HG03039 (cell line): ENCODE measurements around the gene TSPEAR.

Experiments used
- ATAC-seq: cut with Tn5 transposase; IDR thresholded peaks from one replicate; pipeline ENCODE4 v1.9.1; 2021; ENCODE audit warnings: mild to moderate bottlenecking, moderate library complexity; ENCODE audit not compliant: unreplicated experiment

The TSPEAR gene

DNA sequence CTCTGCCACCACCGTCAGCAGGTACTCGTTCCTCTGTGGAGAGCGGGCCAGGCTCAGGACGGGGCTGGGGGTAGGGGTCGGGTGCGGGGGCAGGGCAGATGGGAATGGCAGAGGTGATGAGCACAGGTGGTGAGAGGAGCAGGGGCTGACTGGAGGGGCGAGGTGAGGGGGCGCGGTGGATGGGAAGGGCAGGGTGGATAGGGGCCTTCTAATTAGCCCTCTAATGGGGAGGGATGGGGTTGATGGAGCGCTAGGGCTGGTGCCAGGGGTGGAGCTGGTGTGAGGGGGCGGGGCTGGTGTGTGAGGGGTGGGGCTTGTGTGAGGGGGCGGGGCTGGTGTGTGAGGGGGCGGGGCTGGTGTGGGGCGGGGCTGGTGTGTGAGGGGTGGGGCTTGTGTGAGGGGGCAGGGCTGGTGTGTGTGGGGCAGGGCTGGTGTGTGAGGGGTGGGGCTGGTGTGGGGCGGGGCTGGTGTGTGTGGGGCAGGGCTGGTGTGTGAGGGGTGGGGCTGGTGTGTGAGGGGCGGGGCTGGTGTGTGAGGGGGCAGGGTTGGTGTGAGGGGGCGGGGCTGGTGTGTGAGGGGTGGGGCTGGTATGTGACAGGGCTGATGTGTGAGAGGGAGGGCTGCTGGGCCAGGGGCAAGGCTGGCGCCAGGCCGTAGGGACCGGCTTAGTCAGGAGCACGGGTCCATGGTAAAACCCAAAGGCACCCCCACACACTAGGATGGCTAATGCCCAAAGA lies 177.3 kb downstream of the TSPEAR start:
- no peak for ATAC-seq

DNA sequence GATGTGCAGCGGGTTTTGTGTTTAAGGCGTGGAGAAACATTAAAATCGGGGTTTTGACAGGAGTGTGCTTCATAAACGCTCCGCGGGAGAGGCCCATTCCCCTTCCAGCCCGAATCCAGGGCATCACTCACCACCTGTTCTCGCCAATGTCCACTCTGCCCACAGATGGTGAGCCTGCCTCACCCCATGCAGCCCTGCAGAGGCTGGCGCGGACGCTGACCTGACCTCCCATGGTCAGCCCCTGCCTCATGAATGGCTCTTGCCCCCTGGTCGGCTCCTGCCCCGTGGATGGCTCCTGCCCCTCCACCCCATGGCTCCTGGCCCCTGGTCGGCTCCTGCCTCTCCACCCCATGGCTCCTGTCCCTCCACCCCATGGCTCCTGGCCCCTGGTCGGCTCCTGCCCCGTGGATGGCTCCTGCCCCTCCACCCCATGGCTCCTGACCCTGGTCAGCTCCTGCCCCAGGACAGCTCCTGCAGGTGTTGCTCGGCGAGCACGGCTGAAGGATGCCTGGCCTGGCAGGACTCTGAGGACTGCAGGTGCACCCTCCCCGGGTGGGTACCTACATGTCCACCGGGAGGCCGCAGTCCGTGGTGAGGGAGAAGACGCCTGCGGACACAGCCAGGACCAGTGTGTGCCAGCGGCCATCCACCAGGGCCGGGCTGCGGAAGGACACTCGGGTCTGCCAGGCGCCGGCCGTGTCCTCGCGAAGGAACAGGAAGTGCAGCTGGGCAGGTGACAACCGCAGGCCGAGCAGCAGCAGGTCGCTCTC lies 178.1 kb downstream of the TSPEAR start:
- no peak for ATAC-seq

DNA sequence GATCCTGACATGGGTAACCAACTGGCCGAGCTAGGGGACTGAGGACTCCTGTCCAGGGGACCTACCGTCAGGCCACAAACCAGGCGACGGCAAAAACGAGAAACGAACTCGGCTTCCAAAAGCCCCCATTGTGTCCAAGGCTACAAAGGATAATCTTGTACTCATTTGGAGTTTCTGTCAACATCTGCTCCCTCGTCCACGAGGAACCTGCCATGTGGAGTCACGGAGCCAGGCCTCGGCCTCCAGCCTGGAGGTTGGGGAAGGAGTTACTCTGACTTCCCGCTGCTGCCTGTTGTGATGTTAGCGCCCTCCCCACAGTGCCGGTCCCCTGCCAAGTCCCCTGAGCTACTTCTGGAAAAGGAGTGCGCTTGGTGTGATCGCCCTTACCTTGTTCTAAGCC lies 178.7 kb downstream of the TSPEAR start:
- no peak for ATAC-seq

DNA sequence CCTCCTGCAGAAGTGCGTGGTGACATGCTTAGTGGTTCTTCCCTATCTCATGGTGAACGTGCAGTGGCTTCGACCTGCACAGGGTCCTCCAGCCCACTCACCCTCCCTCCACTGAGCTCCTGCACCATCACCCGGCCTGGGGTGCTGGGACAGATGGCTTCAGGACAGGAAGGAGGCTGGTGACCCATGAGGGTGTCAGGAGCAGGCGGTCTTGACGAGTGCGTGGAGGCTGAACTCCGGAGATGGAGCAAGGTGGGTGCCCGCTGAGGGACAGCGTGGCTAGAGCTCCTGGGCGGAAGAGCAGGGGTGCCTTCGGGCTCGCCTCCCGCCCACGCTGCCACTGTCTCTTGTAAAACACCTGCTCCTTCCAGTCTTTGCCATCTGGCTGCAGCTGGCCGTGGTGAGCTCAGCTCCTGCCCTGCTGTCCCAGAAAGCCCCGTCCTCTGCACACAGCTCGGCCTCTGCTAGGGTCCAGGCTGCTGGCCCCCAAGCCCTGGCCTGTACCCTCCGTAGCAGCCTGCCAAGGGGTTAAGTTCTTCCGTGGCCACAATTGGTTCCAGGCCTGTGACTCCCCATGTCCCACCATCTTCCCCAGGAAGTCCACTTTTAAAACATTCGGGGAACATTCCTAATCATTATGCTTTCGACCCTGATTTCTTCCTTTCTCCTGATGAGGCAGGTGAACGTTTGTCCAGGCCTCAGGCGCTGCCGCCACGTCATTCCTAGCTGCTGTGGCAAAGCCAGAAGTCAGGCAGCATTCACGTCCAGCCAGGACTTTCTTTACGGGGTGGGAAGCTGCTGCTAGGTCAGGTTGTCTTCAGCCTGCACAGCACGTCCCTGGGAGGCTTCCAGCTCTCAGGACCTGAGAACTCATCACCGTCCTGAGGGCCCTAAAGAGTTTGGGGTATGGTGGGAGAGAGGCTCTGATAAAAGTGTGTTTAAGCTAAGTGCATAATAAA lies 179.5 kb downstream of the TSPEAR start:
- ATAC-seq, result no peak

DNA sequence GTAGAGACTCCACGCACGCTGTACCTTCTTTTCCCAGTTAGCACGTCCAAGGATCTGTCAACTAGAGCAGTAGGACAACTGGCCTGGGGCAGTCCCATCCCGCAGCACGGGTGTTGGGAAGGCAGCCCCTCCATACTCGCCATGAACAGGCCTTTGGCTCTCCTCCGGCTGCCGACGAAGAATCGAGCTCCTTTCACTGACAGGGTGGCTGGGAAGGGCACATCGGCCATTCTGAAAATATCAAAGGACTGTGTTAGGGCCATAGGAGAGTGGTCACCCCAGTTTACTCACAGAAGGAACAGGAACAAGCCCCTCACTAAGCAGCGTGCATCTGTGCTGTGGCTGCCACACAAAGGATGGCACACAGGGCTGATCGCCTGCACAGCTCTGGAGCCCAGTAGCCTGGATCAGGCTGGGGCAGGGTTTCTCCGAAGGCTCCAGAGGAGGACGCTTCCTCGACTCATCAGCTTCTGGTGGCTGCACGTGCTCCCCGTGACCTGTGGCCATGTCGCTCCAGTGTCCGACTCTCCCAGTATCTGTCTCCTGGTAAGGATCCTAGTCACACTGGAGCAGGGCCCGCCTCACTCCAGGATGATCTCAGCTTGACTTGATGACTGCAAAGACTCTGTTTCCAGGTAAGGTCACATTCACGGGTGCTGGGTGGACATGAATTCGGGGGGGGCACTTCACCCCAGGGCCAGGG lies 180.3 kb downstream of the TSPEAR start:
- no peak for ATAC-seq

DNA sequence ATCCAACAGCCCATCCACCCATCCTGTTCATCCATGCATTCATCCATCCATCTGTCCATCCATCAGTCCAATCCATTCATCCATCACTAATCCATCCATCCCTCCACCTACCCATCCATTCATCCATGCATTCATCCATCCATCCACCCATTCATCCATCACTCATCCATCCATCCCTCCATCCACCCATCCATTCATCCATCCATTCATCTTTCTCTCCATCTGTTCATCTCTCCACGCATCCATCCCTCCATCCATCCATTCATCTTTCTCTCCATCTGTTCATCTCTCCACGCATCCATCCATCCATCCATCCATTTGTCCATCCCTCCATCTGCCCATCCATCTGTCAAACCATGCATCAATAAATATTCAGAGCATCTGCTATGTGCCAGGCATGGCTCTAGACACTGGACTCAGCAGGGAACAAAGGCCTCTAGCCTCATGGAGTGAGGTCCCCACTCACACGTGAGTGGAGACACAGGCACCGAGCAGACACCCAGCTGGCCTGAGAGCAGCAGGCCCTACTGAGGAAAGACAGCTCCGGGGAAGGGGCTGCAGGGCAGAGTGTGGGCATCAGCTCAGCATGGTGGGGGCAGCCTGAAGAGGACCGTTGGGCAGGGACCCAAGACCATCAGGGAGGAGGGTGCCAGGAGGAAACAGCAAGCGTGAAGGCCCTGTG lies 181.0 kb downstream of the TSPEAR start:
- no peak for ATAC-seq

DNA sequence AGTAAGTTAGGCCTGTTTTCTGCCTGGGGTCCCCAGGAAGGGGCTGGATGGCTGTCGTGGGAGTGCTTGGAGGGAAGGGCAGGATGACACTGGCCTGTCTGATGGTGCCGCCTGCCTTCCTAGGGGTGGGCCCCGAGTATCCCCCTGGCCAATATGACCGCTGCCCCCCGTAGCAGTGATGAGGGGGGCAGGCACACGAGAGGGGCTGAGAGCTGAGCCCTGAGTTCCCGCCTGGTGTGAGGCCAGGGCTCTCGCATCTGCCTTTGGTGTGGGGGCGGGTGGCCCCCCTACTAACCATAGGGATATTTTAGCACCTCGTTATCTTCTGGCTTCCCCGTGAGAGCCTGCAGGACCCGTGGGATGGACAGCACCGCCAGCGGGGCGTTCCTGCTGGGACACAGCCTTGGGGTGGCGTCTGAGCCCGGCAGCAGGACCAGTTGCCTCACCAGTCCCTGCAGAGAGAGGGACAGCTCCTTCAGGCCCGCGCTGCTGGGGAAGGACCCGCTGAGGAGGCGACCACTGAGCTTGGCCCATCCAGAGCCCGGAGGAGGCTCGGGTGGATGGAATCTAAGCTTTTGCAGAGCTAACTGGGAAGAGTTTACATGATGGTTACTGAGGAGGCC lies 181.8 kb downstream of the TSPEAR start:
- no peak for ATAC-seq

DNA sequence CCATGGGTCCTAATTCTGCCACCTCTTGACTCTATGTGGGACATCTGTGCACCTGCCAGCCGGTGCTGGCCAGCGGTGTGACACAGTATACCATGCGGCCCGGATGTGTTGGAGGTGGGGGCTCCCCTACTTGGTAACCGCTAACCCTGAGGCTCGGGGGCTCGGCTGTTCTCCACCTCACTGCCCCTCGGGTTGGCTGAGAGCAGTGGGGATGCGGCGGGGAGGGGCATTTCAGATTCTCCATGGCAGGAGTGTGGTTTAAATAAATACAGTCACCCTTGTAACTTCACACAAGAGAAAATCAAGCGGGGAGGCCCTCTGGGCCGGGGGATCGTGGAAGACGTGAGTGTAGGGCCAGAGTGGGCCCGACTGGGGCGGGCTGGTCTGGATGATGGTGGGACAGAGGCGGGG lies 182.4 kb downstream of the TSPEAR start:
- ATAC-seq, result no peak

DNA sequence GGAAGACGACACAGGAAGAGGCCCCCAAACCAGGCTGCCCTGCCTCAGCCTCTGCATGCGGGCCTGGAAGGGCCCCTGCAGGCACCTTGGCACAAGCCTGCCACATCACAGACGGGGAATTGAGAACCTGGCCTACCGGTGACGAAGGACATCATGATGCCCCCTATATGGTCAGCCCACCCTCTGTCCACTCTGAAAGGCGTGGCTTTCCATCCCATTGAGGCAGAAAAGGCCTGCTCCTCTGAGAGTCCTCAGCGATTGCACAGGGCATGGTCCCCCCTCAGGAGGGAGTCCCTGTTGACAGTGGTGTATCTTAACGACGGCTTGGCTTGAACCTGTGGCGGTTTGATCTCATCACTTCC lies 182.8 kb downstream of the TSPEAR start:
- ATAC-seq, result no peak

DNA sequence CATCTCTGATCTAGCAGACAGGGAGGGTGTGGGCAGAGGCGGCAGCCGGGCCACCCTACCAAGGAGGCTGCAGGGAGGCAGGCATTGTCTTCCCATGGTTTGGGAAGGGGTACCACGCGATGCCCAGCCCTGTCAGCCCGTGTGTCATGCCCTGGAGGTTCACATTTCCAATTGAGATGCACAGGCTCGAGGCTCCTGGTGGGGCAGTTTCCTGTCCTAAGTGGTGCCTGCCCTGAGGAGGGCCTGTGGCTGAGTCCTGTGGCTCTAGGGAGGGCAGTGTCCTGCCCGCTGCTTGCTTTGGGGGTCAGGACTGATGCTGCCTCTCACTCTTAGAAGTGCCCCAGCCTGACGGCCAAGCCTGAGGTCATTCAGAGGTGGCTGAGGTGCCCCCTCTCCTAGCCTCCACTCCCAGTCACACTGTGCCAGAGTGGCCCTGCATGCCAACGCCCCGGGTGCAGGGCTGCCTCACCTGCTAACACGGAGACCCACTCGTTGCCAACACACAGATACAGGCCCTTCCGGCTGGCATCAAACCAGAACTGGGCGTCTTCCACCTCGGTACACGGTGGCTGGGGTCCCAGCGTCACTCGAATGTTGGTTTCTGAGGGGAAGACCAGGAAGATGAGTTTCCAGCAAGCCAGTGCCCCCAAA lies 183.3 kb downstream of the TSPEAR start:
- ATAC-seq, result no peak

DNA sequence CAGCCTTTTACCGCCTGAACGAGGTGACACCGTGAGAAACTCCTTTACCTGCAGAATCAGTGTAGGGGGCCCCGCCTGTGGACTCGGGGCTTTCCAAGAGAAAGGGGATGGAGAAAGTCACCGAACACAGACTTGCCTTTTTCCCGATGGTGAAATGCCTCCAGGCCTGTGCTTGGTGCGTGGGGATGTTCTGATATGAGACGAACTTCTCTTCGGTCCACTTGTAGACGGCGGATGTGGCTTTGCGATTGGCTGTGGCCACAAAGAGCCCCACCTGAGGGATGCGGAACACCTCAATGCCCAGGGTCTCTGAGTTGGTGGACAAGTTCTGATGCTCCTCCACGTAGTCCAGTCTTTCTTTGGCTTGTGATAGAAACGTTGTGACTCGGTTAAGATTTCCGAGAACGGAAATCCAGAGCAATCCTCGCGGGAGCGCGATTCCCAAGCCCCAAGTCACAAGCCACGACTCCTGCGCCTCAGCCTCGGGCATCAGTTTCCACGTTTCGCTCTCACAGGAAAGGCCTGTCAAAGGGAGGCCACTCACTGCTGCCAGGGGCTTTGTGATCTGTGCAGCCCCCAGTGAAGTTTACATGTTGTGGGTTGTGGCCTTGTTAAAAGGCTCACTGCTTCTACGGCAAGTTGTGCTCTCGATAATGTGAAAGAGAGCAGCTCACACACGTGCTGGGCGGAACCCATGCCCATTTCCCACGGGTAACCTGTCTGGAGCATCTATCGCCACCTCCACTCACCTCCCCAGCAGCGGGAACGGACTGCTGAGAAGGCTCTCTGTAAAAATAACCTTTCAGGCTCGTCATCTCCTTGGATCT lies 184.0 kb downstream of the TSPEAR start:
- no peak for ATAC-seq

DNA sequence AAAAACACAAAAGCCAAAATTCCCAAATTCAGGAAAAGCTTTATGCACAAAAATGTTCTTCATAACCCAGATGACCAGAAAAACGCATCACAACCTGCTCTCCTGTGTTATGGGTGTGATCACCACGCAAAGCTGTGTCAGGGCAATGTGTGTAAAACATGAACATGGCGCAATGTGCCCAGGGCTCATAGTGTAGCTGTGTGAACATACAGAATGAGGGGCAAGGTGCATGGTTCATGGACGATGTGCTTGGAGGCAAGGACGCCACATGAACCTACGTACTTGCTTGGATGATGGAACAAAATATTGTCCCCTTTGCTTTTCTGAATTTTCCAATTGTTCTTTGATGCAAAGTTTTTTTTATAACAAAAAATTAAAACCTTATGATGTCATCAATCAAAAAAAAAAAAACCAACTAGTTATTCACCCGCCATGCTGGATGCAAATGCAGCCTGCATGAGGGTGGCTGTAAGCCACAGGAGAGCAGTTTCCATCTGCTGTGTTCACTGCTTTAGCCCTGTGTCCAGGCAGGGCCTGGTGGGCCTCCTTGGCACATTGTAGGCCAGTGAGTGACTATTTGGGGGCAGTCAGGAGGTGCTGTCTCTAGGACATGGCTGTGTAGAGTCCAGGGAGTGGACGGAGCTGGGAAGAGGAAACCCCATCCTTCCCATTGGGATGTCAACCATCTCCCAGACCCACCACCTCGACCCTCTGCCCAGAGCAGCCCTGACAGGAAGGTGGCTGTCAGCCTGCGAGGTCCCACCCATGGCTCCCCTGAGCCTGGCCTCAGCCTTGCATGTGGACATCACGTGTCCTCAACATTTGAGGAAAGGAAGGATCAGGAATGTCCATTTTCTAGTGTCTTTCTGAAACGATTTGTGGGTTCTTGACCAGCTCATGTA lies 185.0 kb downstream of the TSPEAR start:
- no peak for ATAC-seq

DNA sequence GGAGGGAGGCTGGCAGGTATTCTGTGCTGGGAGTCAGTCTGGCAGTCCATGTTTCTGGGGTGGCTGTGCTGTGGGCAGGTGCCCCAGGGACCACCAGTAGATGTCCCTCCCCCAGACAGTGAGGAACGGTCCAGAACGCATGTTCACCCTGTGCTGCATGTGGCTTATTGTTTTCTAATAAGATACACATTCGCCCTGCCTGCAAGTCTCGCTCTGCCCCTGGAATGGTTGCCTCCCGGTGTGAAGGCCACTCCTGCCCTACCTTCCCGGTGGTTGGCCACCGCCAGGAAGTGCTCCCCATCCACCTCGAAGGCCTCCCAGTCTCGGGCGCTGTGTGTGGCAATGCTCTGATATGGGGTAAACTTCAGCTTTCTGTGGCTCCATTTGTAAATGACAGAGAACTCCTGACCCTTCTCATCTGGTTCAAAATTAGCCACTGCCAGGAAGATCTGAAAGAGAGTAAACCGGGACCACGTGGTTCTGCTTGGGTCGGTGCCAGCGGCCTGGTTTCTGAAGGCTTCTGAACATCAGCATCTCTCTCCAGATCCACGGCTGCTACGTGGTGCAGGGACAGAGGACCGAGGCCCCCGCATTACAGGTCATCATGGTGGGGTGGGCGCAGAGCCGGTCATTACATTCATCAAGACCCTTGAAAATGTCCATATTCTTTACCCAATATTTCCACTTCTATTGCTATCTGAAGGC lies 185.8 kb downstream of the TSPEAR start:
- ATAC-seq, result no peak

DNA sequence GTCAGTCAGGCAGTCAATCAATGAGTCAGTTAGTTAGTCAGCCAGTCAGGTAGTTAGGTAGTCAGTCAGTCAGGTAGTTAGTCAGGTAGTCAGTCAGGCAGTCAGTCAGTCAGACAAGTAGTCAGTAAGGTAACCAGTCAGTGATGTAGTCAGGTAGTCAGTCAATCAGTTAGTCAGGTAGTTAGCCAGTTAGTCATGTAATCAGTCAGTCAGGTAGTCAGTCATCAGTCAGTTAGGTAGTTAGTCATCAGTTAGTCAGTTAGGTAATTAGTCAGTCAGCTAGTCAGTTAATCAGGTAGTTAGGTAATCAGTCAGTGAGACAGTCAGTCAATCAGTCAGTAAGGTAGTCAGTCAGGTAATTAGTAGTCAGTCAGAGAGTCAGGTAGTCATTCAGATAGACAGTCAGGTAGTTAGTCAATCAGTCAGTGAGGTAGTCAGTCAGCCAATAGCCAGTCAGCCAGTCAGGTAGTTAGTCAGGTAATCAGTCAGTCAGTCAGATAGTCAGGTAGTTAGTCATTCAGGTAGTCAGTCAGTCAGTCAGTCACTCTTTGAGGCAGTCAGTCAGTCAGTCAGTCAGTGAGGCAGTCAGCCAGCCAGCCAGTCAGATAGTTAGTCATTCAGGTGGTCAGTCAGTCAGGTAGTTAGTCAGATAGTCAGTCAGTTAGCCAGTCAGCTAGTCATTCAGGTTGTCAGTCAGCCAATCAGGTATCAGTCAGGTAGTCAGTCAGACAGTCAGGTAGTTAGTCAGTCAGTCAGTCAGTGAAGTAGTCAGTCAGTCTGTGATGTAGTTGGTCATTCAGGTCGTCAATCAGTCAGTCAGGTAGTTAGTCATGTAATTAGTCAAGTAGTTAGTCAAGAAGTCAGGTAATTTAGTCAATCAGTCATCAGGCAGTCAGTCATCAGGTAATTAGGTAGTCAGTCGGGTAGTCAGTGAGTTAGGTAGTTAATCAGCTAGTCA lies 186.7 kb downstream of the TSPEAR start:
- no peak for ATAC-seq

DNA sequence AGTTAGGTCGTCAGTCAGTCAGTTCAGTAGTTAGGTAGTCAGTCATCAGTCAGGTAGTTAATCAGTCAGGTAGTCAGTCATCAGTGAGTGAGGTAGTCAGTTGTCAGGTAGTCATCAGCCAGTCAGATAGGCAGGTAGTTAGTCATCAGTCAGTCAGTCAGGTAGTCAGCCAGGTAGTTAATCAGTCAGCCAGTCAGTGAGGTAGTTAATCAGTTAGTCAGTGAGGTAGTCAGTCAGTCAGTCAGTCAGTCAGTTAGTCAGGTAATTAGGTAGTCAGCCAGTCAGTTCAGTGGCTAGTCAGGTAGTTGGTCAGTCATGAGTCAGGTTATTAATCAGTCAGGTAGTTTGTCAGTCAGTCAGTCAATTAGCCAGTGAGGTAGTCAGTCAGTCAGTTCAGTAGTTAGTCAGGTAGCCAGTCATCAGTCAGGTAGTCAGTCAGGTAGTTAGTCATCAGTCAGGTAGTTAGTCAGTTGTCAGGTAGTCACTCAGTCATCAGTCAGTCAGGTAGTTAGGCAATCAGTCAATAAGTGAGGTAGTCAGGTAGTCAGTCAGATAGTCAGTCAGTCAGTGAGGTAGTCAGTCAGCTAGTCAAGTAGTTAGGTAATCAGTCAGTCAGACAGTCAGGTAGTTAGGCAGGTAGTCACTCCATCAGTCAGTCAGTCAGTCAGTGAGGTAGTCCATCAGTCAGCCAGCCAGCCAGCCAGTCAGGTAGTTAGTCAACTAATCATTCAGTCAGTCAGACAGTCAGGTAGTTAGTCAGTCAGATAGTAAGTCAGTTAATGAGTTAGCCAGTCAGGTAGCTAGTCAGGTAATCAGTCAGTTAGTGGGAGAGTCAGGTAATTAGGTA lies 187.6 kb downstream of the TSPEAR start:
- no peak for ATAC-seq
